Stimulated activated CD4-positive, alpha-beta T cell treated with anti-CD3 and anti-CD28 coated beads, Interleukin-15, amount 100 ng/mL, for 48 hours (primary cell): ENCODE data around the gene TMEM187.

Experiments used
- DNase-seq, 2 donors: peaks; one replicate each; pipeline ENCODE4 v3.0.0-alpha.2; 2020; ENCODE audit warnings: low read depth in 2 of 2

Gene TMEM187, protein sequence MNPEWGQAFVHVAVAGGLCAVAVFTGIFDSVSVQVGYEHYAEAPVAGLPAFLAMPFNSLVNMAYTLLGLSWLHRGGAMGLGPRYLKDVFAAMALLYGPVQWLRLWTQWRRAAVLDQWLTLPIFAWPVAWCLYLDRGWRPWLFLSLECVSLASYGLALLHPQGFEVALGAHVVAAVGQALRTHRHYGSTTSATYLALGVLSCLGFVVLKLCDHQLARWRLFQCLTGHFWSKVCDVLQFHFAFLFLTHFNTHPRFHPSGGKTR

DNA sequence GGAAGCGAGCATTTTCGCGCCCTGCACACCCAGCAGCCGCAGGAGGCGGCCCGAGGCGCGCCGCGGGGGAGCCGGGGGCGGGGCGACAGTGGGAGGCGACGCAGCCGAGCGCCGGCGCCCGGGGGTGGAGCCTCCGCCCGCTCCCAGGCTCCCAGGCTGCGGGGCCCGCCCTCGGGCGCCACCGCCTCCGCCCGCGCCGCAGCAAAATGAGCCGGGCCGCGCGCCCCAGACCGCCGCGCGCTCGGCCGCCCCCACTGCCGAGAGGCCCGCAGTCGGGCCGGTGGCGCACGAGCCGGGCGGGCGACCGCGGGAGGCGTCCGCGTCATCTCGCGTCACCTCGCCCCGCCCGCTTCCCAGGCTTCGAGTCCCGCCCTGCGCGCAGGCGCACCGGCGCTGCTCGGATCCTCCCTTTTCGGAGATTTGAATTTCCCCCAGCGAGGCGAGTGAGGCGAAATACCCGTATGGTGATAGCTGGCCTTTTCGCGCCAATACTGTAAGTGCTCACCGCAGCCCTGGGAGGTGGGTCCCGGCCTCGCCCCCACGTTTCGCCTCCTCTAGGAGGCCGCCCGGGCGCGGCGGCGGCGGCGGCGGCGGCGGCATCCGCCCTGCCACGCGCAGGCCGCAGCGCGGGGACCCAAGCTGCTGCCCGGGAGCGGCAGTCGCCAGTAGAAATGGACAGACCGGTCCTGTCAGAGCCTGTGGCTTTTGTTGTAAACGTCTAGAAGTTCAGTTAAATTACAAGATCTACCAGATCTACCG is at the start of gene TMEM187:
TSS of gene TMEM187 (plus strand) at position 387 of the 759 bp plus-strand sequence. CDS start 9,309 bp downstream, outside the sequence.
- peak; percentile 78 to 86 for DNase-seq

DNA sequence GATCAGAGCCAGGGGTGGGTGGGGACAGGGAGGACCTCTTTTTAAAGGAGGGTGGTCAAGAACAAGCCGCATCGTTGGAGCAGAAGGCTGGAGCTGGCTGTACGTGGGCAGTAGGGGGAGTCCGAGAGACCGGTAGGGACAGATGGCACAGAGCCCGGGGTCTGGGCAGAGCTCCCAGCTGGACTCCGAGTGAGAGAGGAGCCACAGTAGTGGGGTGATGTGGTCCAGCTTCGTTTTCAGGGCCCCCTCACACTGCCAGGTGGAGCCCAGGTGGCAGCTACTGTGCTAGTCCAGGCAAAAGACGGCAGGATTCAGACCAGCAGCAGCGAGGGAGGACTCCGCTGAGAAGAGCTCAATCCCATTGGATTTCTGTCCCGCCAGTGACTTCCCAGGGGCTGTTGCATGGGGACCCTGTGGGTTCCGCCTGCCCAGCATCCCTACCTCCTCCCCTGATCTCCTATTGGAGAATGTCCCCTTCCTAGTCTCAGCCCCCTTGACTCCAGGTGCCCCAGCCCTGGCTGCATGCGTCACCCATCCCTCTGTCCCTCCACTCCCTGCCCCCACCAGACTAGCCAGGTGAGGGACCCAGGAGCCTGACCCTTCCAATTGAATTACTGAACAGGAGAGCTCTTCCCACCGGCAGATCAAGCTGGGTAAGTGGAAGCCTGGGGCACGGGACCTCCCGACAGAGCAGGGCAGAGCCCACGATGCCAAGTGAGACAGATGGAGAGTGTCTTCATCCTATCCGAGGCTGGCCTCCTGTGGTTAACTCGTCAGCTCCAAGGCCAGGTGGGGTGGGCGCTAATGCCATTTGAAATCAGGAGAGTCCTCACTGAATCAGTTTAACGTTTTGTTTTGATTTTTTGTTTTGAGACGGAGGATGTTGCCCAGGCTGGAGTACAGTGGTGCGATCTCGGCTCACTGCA is 49.4 kb upstream of the TMEM187 start:
- DNase-seq, result no peak

DNA sequence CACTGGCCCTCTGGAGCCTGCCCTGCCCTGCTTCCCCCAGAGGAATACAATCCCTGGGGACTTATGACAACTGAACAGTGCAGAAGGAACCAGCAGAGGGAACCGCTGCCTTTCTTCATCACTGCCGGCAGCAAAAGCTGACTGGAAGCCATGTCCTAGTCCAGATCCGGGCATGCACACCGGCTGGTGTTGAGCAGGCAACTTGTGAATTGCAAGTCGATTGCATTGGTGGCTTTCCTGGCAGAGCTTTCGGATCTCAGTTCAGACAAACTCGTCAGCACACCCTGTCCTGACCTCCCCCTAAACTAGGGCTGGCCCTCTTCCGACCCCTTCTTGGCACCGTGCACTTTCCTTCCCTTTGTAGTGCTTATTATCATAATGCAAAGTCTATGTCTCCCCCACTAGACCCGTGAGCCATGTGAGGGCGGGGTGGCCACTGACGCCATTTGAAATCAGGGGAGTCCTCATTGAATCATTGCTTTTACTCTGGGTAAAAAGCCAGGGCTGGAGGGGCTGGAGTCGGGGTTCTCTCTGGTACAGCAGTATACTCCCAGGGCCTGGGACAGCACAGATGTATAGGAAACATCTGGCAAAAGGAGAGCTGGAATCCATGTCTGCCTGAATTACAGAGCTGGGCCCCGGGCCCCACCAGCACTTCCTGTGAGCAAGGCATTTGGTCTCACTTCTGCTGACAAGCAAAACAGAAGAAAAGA is 48.2 kb upstream of the TMEM187 start:
- DNase-seq, result no peak

DNA sequence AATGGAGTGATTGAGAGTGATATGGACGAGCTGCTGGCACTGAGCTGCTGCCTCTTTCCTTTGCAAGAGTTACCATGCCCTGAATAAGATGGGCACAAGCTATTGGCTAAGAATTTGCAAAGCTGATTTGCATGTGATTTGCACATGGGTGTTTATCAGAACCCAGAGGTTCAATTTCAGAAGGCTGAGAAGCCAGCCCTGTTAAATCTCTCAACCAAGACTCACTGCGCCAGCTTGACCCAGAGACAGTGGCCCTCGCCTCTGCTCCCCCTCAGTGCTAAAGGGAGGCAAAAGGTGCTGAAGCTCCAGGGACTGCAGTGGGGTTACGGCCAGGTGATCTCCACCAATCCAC is 47.2 kb upstream of the TMEM187 start:
- no peak for DNase-seq

DNA sequence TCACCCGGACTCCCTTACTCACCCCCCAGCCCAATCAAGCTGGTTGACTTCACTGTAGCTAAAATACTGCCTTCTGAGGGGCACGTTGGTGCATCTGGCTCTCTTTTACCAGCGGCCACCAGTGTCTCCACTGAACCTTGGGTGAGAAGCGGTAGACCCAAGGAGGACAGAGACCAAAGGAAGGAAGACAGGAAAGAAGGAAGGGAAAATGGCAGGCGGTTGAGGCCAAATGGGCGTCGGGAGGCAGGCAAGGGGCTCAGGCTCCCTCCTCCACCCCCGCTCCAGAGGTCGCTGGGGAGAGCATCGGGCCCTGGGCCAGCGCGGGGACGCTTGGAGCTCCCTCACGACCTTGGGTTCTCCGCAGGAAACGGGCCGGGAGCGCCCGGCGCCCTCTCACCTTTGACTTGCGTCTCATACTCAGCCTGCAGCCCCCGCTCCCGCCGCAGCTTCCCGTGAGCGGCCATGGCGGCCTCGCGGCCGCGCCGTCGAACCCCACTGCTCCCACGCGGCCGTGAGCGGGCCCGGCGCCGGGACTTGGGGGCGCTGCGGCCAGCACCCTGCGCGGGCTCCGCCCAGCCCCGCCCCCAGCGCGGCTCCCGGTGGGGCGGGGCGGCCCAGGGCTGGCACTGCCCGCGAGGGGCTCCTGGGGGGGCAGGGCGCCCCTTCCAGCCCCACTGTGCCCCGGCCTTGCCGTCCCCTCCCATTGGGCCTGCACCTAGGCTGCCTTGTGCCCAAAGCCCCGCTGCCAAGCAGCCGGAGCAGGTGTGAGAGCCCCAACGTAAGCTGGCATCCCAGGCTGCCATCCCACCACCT is 46.6 kb upstream of the TMEM187 start, which contains the start of gene ARHGAP4:
TSS of gene ARHGAP4 (minus strand) at position 526 of the 813 bp plus-strand sequence. CDS start at position 464, 62 bp downstream.
- peak in 1 of 2 donors; percentile 52 for DNase-seq

DNA sequence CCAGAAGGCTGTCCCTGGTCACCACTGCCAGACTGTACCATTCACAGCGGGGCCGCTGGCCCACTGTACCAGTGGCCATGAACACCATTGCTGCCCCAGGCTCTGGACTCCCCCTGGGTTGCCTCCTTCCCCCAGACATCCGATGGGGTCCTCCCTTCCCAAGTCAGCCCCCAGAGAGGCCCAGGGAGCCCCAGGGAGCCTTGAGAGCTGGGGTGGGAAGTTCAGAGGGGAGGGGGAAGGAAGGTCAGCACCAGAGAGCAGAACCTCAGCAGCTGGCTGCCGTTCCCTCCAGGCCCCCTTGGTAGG is 46.0 kb upstream of the TMEM187 start:
- no peak for DNase-seq

DNA sequence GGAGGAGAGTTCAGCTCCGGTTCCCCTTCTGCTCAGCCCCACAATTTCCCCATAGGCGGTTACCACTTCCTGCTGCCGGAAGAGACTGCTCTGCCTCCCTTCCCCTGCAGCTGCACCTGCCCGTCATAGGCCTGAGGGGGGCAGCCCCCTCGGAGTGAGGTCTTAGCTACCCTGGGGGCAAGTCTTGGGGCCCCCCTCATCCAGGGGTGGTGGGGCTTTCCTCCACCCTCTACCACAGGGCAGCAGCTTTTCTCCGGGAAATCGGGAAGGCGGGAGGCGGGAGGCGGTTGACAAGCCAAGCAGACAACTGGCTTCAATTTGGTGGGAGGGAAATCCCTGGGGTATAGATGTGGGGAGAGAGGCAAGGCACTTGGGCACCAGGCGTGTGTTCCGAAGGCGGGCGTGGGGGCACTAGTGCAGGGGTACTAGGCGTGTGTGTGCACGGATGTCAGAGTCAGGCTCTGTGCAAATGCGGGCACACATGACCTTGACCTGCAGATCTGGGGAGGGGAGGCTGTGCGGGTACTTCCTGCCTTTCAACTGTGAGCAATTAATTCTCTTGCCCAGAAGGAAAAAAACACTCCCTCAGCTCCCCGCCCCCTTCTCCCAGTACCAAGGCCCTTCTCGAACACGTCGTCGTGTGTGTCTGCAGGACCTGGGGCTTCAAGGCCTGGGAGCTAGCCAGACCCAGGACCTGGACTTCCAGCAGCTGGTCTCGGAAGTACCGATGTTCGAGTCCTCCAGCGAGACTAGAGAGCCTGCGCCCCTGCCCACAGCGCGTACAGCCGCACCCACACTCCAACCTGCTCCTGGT is 45.5 kb upstream of the TMEM187 start:
- DNase-seq, result peak; percentile 50 to 59

DNA sequence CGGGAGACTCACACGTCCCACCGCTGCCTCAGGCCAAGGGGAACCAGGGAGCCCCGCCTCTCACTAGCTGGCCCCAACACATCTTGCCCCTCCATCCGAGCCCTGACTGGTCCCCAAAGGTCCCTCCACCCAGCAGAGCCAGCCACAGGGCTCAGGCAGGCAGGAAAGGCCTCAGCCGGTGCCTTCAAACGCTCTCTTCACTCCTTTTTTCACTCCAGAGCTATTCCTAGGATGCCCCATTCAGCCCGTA is 45.0 kb upstream of the TMEM187 start:
- DNase-seq, result no peak

DNA sequence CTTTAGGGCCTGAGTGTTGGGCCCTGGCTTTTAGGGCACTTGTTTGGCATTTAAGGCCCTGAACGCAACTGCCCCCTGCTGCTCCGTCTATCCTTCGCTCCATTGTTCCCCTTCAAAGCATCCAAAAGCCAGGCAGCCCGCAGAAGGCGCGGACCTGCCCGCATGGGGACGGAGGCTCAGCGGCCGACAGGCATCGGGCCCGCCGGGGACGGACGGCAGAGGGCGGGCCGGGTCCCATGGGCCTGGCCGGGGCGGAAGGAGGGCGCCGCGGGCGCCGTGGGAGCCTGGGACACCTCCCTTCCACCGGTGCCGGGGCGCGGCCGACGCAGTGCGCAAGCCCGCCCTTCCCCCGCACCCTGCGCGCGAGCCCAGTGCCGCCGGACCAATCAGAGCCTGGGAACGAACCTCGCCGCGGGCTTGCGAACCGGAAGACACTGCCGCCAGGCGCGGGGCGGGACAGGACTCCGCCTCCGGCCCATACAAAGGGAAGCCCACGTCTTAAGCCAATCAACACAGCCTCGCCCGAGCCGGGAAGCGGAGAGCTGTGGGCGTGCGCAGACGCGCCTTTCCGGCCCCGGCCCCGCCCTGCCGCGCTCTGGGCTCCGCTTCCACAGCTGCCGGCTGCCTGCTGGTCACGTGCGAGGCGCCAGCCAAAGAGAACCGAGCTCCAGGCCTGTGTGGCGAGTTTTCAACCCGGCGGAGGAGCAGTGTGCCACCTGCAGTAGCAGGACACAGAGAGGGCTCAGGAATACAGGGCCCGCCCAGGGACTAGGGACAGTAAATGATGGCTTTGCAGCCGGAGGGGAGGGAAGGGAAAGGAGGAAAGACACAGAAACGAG is 44.4 kb upstream of the TMEM187 start:
- peak; percentile 91 to 92 for DNase-seq

DNA sequence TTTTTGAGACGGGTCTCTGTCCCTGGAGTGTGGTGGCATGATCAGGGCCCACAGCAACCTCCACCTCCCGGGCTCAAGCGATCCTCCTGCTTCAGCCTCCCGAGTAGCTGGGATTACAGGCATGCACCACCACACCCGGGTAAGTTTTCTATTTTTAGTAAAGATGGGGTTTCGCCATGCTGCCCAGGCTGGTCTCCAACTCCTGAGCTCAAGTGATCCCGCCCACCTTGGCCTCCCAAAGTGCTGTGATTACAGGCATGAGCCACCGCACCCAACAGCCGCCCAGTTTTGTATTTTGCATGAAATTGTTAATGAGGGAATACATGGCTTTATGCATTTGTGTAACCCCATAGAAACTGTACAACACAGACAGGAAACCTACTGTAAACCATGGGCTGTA is 43.7 kb upstream of the TMEM187 start:
- no peak for DNase-seq

DNA sequence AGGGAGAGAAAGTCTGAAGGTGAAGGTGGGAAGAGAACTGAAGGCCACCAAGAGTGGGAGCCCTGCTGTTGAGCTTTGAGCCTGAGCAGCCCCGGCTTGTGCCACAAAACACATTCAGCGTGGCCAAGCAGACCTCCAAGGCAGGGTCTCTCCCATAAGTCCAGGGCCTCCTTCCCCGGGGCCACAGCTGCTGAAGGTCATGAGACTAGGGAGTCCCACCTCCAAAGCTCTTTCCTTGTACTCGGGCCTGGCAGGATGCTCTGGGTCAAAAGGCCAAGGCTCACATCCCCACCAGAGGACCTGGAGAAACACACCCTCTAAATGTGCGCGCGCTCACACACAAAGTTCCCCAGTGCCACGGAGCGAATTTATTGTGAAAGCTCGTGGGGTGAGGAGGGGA is 43.0 kb upstream of the TMEM187 start:
- DNase-seq, result no peak

DNA sequence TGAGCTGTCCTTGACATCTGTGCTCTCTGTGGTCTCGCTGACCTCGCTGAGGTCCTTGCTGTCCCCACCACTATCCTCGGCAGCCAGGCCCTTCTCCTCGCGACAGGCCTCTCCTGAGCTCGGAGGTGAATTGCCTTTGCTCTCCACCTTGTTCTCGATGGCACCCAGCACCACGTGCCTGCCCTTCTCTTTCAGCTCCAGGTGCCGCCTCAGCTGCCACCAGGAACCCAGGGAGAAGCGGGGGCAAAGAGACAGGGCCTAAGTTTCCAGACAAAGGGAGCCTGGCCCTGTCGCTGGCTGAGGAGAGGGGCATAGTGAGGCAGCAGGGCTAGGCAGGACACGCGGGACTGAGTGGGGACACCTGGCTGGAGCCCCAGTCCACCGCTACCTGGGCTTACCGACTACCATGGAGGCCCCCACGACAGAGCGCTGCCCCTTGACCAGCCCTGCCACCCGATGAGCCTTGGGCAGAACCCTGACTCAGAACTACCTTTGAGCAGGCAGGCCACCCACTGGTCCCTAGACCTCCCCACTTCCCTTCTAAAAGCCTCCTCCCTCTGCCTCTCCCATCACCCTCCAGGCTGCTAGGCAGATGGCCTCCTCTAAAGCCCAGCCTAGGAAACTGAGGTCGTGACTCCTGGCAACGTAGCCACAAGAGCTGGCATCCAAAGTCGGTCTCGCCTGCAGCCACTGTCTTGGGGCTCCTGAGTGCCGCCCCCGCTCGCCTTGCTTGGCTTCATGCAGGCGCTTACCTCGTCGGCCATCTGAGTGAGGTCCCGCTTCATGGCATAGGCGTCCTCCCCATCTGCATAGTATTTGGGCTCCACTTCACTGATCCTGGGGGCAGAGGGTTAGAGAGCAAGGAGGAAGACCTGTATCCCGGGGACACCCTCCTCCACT is 42.3 kb upstream of the TMEM187 start:
- DNase-seq, result no peak

DNA sequence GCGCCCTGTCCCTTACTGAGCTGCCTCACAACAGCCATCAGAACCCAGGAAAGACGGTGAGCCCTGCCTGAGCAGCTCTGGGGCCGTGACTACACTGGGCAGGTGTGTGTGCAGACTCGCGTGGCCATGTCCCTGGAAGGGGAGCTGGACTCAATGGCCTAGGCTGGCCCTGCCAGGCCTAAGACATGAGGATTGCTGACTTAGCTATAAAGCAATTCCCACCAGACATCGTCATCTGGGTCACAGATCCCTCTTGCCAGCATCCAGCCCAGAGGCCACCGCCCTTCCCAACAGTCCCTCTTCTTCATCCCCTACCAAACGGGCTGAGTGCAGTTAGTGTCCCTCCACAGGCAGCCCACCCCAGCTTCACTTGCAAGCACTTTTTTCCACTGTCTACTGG is 41.4 kb upstream of the TMEM187 start:
- DNase-seq, result no peak

DNA sequence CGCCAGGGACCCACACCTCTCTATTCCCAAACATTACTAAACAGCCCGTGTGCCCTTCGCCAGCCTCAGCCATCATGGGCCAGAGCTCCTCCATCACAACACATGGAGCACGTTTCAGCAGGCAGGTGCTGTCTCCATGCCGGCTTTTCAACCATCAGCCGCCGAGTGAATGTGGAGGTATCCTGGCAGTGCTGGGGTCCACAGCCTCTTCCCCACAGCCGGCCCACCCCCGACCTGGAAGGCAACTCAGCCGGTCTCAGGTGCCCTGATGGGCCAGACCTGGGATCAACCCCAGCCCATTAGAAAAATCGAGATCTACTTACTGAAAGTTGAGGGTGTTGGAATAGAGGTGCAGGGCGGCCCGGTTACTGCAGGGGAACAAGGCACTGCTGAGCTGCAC is 40.8 kb upstream of the TMEM187 start:
- DNase-seq, result no peak

DNA sequence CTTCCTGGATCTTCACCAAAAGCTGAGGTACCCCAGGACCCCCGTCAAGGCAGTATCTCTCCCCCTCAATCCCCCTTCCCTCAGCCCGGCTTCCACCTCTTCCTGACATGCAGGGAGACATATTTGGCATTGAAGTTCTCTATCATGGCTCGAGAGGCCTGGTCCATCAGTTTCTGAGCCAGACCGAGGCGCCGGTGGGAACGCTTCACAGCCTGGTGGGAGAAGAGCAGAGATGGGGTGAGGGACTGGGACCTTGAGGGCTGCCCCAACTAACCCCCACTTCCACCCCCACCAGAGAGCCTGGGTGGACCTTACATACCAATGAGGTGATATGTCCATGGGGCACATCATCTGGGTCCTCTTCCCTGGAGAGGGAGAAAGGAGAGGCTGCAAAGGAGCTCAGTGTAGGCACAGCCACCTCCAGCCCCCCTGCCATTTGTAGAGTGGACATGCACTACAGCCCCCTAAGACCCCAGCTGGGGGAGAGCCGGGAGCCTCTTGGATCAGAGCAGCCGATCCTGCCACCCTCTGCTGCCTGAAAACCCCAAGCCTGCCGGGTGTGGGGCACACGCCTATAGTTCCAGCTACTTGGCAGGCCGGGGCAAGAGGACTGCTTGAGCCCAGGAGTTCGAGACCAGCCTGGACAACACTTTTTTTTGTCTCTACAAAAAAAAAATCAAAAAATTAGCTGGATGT is 40.2 kb upstream of the TMEM187 start:
- no peak for DNase-seq

DNA sequence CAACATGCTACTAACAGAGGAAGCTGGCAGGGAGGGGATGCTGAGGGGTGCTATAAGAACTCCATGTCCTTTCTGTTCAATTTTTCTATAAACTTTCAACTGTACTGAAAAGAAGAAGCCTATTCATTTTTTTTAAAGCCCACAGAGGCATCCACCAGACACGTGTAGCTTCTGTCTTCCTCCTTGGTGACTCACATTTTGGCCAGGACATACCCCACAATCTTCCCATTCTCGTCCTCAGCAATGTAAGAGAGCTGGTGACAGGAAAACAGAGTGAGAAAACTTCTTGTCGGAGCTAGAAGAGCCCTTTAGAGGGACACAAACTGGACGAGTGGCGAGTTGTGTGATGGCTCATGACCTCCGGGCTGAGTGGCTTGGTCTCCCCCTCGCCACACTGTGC is 38.8 kb upstream of the TMEM187 start:
- DNase-seq, result no peak

DNA sequence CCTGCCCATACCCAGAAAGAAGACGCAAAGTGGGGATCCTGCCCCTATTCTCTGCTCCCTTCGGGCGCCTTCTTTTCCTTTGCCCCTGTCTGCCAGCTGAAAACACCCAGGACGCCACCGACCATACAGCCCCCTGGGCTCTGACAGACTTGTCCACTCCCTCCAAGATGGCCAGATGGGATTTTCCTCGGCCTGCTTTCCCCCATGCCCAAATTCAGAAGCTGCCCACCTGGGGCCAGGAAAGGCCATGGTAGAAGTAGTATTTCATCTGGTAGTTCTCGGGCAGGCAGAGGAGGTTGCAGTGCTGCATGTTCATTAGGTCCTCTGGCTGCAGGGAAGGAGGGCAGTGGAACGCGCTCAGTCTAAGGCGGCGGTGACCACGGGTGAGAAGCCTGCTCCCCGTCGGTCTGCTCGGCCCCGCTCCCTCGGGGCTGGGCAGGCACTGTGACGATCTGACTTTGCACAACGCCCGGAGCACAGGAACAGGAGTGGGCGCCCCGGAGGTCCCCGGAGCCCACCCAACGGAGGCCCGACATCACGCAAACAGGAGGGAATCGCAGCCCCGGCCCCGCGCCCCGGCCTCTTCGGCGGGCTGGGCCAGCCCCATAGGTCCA is 38.3 kb upstream of the TMEM187 start:
- no peak for DNase-seq
